ENCODE data around the gene YWHAE. TPM values are rescaled to one million over a fixed set of nuclear protein-coding genes. Genes with fewer than 3 reads are reported as not detected.
A peak's percentile ranks its signal among the peaks of the same experiment; 100 is the strongest.
"Not testable (repeated sequence)": the region's sequence is repeated elsewhere in the genome, so short reads cannot be mapped to it uniquely, and the experiment has no call there.

YWHAE gene
- 255 and 287 TPM in 2 replicates for total RNA-seq (2014; rRNA removed; shearing (Covaris generic))
- polyA plus RNA-seq (2016; fragmentation: Nextera tagmentation; extraction: Ambion mirVana) = 599 and 605 TPM in 2 replicates

- H3K4me3 ChIP-seq = peak within 1 kb of the TSS; percentile 99
- H3K4me2 ChIP-seq (ENCODE audit: unreplicated experiment) = peak within 1 kb of the TSS; percentile 98
- 1% methylated on average over 62 to 81 of the region's 82 CpGs for WGBS, 2 experiments (ENCODE audit: low coverage in 1 of 2, low lambda C conversion rate in 2 of 2, missing lambda C conversion rate in 2 of 2)
- in situ Hi-C loops (cut with MboI) = no loop called here
- H3K27ac ChIP-seq = peak within 1 kb of the TSS; percentile 96
- DNase-seq = peak; percentile 99
- peaks cover 25% of the 10 kb centered on the region for H3F3A ChIP-seq (ENCODE audit: insufficient read depth)
- no peaks in the 10 kb centered on the region for H3K27me3 ChIP-seq (replicated peaks; ENCODE audit: insufficient read depth)
- peaks cover 25% of the 10 kb centered on the region for H4K20me1 ChIP-seq (ENCODE audit: insufficient read depth)
- H3K9ac ChIP-seq = peak within 1 kb of the TSS; percentile 98
- no peaks in the 10 kb centered on the region for H3K9me3 ChIP-seq (ENCODE audit: low read depth)
- H3K9me2 ChIP-seq (ENCODE audit: insufficient read depth) = no peaks in the 10 kb centered on the region
- no peak for TF ChIP-seq EZH2 (IDR thresholded peaks at IDR 0.05; ENCODE audit: insufficient read depth, poor library complexity, severe bottlenecking)
- TF ChIP-seq EZH2phosphoT487 (IDR thresholded peaks at IDR 0.05; ENCODE audit: insufficient read depth, low read depth) = no peak
- peak within 1 kb of the TSS; percentile 87 for H2AFZ ChIP-seq
- peaks cover 51% of the 10 kb centered on the region for H3K79me2 ChIP-seq (ENCODE audit: insufficient read depth)
- H3K36me3 ChIP-seq (ENCODE audit: low read depth) = no peaks in the 10 kb centered on the region
- peaks cover 17% of the 10 kb centered on the region for H3K4me1 ChIP-seq (ENCODE audit: insufficient read depth)
Observed at GRCh38 chr17:1399679-1400512, at the start of gene YWHAE. YWHAE (minus strand) TSS chr17:1400222; CDS start chr17:1400110, 112 bp downstream.

DNA sequence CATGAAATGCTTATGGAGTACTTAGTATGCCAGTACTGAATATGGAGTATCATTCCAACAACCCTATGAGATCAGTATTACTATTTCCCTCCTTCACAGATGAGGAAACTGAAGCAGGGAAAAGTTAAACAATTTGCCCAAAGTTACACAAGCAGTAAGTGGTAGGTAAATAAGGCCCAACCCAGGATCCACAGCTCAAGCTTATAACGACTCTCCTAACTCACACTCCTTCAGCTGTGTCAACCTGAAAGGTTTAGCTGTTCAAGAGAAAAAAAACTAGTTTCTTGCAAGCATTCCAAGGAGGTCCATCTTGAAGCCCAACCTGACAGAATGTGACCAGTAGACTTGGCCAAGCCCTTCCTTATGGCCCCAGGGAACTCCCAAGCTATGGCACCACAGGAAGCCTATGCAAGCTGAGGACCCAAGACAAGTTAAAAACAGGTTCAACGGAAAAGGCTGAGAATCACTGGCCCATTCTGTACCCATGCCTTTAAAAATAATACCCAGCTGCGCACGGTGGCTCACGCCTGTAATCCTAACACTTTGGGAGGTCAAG lies 49.5 kb upstream of the YWHAE start:
- DNase-seq = no peak
- H2AFZ ChIP-seq = no peak overlapping the region
- peaks cover 18% of the 10 kb centered on the region; the same call in 1 of the 2 replicates for H3K4me1 ChIP-seq (ENCODE audit: insufficient read depth)
- H3K27me3 ChIP-seq (replicated peaks; ENCODE audit: insufficient read depth) = no peaks in the 10 kb centered on the region
- no peak for TF ChIP-seq EZH2phosphoT487 (IDR thresholded peaks at IDR 0.05; ENCODE audit: insufficient read depth, low read depth)
- no peak for TF ChIP-seq EZH2 (IDR thresholded peaks at IDR 0.05; ENCODE audit: insufficient read depth, poor library complexity, severe bottlenecking)
- H3F3A ChIP-seq (ENCODE audit: insufficient read depth) = peaks cover 16% of the 10 kb centered on the region
- 78 to 81% methylated on average over 5 of the region's 5 CpGs for WGBS, 2 experiments (ENCODE audit: low coverage in 1 of 2, low lambda C conversion rate in 2 of 2, missing lambda C conversion rate in 2 of 2)
- in situ Hi-C loops (cut with MboI) = no loop called here
- no peak overlapping the region for H3K4me2 ChIP-seq (ENCODE audit: unreplicated experiment)
- no peaks in the 10 kb centered on the region for H3K9me2 ChIP-seq (ENCODE audit: insufficient read depth)
- H3K9me3 ChIP-seq (ENCODE audit: low read depth) = no peaks in the 10 kb centered on the region
- H3K9ac ChIP-seq = no peak overlapping the region
- H3K79me2 ChIP-seq (ENCODE audit: insufficient read depth) = peaks cover 100% of the 10 kb centered on the region
- no peak overlapping the region for H3K4me3 ChIP-seq
- no peak overlapping the region for H3K27ac ChIP-seq
- peaks cover 42% of the 10 kb centered on the region for H4K20me1 ChIP-seq (ENCODE audit: insufficient read depth)
- H3K36me3 ChIP-seq (ENCODE audit: low read depth) = no peaks in the 10 kb centered on the region; the same call in 1 of the 2 replicates

DNA sequence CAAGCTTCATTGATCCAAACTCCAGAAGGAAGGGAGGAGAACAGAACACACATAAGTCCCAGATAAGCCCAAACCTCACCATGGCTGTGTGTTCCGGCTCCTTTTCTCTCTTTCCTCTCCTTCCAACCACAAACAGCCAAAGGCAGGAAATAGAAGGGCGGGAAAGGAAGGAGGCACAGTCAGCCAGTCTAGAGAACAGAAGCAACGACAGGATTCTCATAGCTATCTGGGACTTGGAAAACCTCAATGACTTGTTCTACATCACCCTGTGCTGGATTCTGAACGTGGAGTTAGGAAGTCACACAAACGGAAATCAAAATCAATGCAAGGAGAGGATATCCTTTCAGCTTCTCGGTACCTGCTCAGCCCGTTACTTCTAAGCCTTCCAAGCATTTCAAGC lies 47.0 kb upstream of the YWHAE start:
- Histone ChIP-seq H3K4me3 (no peak overlapping the region), H3K9me2 (ENCODE audit: insufficient read depth) (no peaks in the 10 kb centered on the region), H4K20me1 (ENCODE audit: insufficient read depth) (peaks cover 41% of the 10 kb centered on the region), H3K27ac (no peak overlapping the region), H3K36me3 (ENCODE audit: low read depth) (no peaks in the 10 kb centered on the region), H3K9me3 (ENCODE audit: low read depth) (no peaks in the 10 kb centered on the region), H3K9ac (no peak overlapping the region), H3K27me3 (replicated peaks; ENCODE audit: insufficient read depth) (no peaks in the 10 kb centered on the region), H3K79me2 (ENCODE audit: insufficient read depth) (peaks cover 100% of the 10 kb centered on the region), H3K4me2 (ENCODE audit: unreplicated experiment) (no peak overlapping the region), H2AFZ (no peak overlapping the region), H3F3A (ENCODE audit: insufficient read depth) (no peaks in the 10 kb centered on the region; the same call in 1 of the 2 replicates), H3K4me1 (ENCODE audit: insufficient read depth) (0 out of 2 replicates have a peak, but pooled peaks cover 9% of the 10 kb centered on the region)
- TF ChIP-seq EZH2phosphoT487 (IDR thresholded peaks at IDR 0.05; ENCODE audit: insufficient read depth, low read depth) = no peak
- TF ChIP-seq EZH2 (IDR thresholded peaks at IDR 0.05; ENCODE audit: insufficient read depth, poor library complexity, severe bottlenecking) = no peak
- in situ Hi-C loops (cut with MboI) = no loop called here
- DNase-seq = no peak
- 90% methylated on average over 7 of the region's 7 CpGs for WGBS, 2 experiments (ENCODE audit: low coverage in 1 of 2, low lambda C conversion rate in 2 of 2, missing lambda C conversion rate in 2 of 2)

- peaks cover 33% of the 10 kb centered on the region for H4K20me1 ChIP-seq (ENCODE audit: insufficient read depth)
- whole genome bisulfite sequencing, 2 experiments (ENCODE audit: low coverage in 1 of 2, low lambda C conversion rate in 2 of 2, missing lambda C conversion rate in 2 of 2) = 98 to 99% methylated on average over 12 of the region's 12 CpGs
Observed at GRCh38 chr17:1446201-1446600, 46.2 kb upstream of the YWHAE start.

GRCh38 chr17:1445695-1446094 lies 45.7 kb upstream of the YWHAE start:
- Histone ChIP-seq H3K79me2 (ENCODE audit: insufficient read depth) (peaks cover 100% of the 10 kb centered on the region), H4K20me1 (ENCODE audit: insufficient read depth) (peaks cover 32% of the 10 kb centered on the region)
- H3K4me3 ChIP-seq; H3K36me3 ChIP-seq (ENCODE audit: low read depth); H3K4me2 ChIP-seq (ENCODE audit: unreplicated experiment); H3K9me2 ChIP-seq (ENCODE audit: insufficient read depth); H3K9me3 ChIP-seq (ENCODE audit: low read depth); H3K4me1 ChIP-seq (ENCODE audit: insufficient read depth); H2AFZ ChIP-seq; in situ Hi-C loops (cut with MboI); H3F3A ChIP-seq (ENCODE audit: insufficient read depth); H3K27me3 ChIP-seq (replicated peaks; ENCODE audit: insufficient read depth); DNase-seq; H3K9ac ChIP-seq; H3K27ac ChIP-seq: not testable (repeated sequence)
- 99 to 100% methylated on average over 4 of the region's 4 CpGs for WGBS, 2 experiments (ENCODE audit: low coverage in 1 of 2, low lambda C conversion rate in 2 of 2, missing lambda C conversion rate in 2 of 2)

More at GRCh38 chr17:1446201-1446600, 46.2 kb upstream of the YWHAE start:
- Histone ChIP-seq H2AFZ (no peak overlapping the region), H3F3A (ENCODE audit: insufficient read depth) (no peaks in the 10 kb centered on the region; the same call in 1 of the 2 replicates), H3K36me3 (ENCODE audit: low read depth) (no peaks in the 10 kb centered on the region), H3K4me3 (no peak overlapping the region), H3K4me1 (ENCODE audit: insufficient read depth) (0 out of 2 replicates have a peak, but pooled peaks cover under 1% of the 10 kb centered on the region), H3K27ac (no peak overlapping the region), H3K79me2 (ENCODE audit: insufficient read depth) (peaks cover 100% of the 10 kb centered on the region), H3K9me3 (ENCODE audit: low read depth) (no peaks in the 10 kb centered on the region), H3K4me2 (ENCODE audit: unreplicated experiment) (no peak overlapping the region), H3K9me2 (ENCODE audit: insufficient read depth) (no peaks in the 10 kb centered on the region), H3K27me3 (replicated peaks; ENCODE audit: insufficient read depth) (no peaks in the 10 kb centered on the region), H3K9ac (no peak overlapping the region)
- no peak for DNase-seq
- in situ Hi-C loops (cut with MboI) = no loop called here
- TF ChIP-seq EZH2 (IDR thresholded peaks at IDR 0.05; ENCODE audit: insufficient read depth, poor library complexity, severe bottlenecking) = no peak
- TF ChIP-seq EZH2phosphoT487 (IDR thresholded peaks at IDR 0.05; ENCODE audit: insufficient read depth, low read depth) = no peak

DNA sequence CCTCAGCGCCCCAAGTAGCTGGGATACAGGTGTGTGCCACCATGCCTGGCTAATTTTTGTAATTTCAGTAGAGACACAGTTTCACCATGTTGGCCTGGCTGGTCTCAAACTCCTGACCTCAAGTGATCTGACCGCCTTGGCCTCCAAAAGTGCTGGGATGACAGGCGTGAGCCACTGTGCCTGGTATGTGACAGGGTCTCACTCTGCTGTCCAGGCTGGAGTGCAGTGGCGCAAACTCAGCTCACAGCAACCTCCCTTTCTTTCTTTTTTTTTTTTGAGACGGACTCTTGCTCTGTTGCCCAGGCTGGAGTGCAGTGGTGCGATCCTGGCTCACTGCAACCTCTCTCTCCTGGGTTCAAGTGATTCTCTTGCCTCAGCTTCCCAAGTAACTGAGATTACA lies 42.7 kb upstream of the YWHAE start:
- in situ Hi-C loops (cut with MboI); H3K36me3 ChIP-seq (ENCODE audit: low read depth); H3K4me2 ChIP-seq (ENCODE audit: unreplicated experiment); H3K27ac ChIP-seq; H3K9ac ChIP-seq; H3K4me3 ChIP-seq; H3K9me3 ChIP-seq (ENCODE audit: low read depth); H3K27me3 ChIP-seq (replicated peaks; ENCODE audit: insufficient read depth); H2AFZ ChIP-seq; DNase-seq; H3K9me2 ChIP-seq (ENCODE audit: insufficient read depth): not testable (repeated sequence)
- Histone ChIP-seq H4K20me1 (ENCODE audit: insufficient read depth) (peaks cover 16% of the 10 kb centered on the region; the same call in 1 of the 2 replicates), H3K79me2 (ENCODE audit: insufficient read depth) (peaks cover 100% of the 10 kb centered on the region), H3K4me1 (ENCODE audit: insufficient read depth) (peaks cover 20% of the 10 kb centered on the region), H3F3A (ENCODE audit: insufficient read depth) (peaks cover 22% of the 10 kb centered on the region)
- WGBS, 2 experiments (ENCODE audit: low coverage in 1 of 2, low lambda C conversion rate in 2 of 2, missing lambda C conversion rate in 2 of 2) = 93 to 98% methylated on average over 6 of the region's 6 CpGs

Measured in GM23248 (cell line).